DMS79 (cell line): Measurements from ENCODE around the gene ZNF33B.
"Not testable (repeated sequence)": the region's sequence is repeated elsewhere in the genome, so short reads cannot be mapped to it uniquely, and the experiment has no call there.

Experiments used
- DNase-seq: peaks from one replicate; lab custom pipeline; 2025; lab: John Stamatoyannopoulos, UW

The ZNF33B gene

DNA sequence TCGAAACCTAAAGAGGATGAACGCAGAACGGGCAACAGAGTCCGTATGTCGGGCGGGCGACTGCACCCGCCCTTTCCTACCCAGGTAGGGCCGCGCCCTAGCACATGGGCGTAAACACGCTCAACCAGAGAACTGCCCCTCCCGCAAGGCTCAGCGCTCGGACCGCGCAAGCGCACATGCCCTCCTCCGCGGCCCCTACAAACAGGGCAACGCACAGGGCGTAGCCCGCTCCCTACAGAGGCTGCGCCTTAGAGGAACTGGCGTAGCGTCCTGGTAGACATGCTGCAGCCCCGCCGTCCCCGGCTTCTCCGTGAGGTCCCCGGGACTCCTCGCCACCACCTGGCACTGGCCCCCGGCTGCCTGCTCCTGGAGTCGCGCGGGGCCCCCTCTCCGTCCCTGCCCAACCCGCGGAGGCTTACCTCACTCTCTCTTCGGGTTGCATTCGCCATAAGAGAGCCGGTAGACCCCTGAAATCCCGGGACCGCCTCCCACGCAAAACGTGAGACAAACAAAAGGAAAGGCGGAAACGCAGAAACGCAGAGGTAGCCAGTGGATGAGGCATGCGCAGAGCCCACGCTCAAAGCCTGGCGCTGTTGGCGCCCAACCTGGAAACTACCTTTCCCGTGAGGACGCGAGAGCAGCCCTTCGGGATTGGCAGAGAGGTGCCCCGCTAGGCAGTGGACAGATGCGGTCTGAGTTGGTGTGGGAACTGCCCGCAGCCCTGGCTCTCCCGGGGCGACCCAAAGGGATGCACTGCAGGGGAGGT is at the start of gene ZNF33B:
Gene ZNF33B (minus strand): TSS at position 516 of the 766 bp plus-strand sequence. CDS start 1,642 bp downstream, outside the sequence.
- peak; percentile 75 for DNase-seq

GRCh38 chr10:42684517-42684916 is 46.1 kb upstream of the ZNF33B start:
- DNase-seq: no peak

DNA sequence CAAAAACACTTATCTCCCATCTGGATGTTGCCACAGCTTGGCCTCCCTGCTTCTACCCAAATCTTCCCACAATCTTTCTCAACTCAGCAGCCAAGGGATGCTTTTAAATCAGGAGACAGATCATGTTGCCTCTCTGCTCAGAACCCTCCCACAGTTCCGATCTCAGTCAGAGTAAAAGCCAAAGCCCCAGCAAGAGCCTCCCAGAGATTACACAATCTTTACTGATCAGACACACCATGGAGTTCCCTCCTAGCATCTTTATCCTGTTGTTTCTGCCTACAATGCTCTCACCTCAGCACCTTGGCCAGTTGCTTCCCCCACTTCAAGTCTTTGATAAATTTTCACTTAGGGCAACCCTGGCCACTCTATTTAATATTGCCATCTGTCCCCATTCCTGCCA is 41.9 kb upstream of the ZNF33B start:
- DNase-seq: no peak

DNA sequence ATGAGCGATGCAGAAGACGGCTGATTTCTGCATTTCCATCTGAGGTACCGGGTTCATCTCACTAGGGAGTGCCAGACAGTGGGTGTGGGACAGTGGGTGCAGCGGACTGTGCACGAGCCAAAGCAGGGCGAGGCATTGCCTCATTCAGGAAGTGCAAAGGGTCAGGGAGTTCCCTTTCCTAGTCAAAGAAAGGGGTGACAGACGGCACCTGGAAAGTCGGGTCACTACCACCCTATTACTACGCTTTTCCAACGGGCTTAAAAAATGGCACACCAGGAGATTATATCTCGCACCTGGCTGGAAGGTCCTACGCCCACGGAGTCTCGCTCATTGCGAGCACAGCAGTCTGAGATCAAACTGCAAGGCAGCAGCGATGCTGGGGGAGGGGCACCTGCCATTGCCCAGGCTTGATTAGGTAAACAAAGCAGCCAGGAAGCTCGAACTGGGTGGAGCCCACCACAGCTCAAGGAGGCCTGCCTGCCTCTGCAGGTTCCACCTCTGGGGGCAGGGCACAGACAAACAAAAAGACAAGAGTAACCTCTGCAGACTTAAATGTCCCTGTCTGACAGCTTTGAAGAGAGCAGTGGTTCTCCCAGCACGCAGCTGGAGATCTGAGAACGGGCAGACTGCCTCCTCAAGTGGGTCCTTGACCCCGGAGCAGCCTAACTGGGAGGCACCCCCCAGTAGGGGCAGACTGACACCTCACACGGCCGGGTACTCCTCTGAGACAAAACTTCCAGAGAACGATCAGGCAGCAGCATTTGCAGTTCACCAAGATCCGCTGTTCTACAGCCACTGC is 27.0 kb upstream of the ZNF33B start:
- DNase-seq: not testable (repeated sequence)

- DNase-seq: no peak
Measured at GRCh38 chr10:42654419-42654818, 16.0 kb upstream of the ZNF33B start.

- DNase-seq: no peak
Measured at GRCh38 chr10:42652858-42653257, 14.5 kb upstream of the ZNF33B start.

DNA sequence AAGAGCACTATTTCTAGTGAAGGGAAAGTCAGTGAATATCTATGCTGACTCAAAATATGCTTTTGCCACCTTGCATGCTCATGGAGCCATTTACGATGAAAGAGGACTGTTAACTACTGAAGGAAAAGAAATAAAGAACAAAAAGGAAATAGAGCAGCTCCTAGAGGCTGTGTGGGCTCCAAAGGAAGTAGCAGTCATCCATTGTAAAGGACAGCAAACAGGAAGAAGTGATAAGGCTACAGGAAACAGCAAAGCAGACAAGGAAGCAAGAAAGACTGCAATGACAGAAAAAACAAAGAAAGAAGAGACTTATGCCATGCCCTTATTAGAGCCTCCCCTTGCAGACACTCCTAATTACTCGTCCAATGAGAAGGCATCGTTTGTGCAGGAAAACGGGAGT is 12.0 kb upstream of the ZNF33B start:
- no peak for DNase-seq

DNA sequence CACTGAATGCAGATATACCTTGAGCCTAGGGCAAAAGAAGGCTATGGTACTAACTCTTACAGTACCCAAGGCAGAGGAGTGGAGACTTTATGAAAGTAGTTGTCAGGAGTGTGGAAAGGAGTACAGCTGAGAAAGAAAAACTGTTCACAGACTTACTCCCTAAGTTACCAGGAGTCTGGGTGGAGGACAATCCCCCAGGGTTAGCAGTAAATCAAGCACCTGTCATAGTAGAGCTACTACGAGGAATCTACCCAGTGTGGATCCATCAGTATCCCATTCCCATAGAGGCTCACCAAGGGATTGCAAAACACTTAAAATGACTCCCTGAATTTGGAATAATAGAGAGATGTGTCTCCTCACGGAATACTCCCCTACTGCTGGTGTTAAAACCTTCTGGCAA is 10.1 kb upstream of the ZNF33B start:
- DNase-seq: no peak

- DNase-seq: peak; percentile 7
Measured at GRCh38 chr10:42646687-42647640, 8.6 kb upstream of the ZNF33B start.

GRCh38 chr10:42646214-42646613 is 7.8 kb upstream of the ZNF33B start:
- DNase-seq: no peak

GRCh38 chr10:42645516-42645915 is 7.1 kb upstream of the ZNF33B start:
- no peak for DNase-seq

GRCh38 chr10:42645103-42645502 is 6.7 kb upstream of the ZNF33B start:
- no peak for DNase-seq

DNA sequence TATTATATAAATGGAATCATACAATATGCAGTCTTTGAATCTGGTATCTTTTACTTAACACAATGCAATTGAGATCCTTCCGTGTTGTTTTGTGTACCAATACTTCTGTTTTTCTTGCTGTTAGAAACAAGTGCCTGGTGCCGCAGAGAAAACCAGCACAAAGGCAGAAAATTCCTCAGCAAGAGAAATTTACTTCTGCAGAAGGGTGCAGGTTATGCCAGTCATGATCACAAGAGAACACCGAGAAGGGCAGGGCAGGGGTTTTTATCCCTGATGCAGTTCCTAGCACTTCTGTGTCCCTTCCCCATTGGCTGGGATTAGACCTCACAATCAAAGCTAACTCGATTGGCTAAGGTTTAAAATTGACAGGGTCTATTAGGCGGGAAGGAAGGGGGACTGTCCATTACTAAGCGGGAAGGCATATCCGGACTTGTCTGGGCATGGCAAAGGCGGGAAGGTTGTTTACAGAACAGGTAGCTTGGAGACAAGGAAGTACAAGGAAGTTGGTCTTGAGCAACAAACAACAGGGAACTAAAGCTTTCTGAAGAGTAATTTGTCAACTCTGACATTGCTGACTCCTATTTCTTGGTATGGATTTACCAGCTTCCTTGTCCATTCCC is 2.4 kb upstream of the ZNF33B start:
- no peak for DNase-seq

GRCh38 chr10:42638821-42639270 is 476 bp upstream of the ZNF33B start:
- no peak for DNase-seq

GRCh38 chr10:42637648-42638054 is 719 bp downstream of the ZNF33B start:
- DNase-seq: no peak

DNA sequence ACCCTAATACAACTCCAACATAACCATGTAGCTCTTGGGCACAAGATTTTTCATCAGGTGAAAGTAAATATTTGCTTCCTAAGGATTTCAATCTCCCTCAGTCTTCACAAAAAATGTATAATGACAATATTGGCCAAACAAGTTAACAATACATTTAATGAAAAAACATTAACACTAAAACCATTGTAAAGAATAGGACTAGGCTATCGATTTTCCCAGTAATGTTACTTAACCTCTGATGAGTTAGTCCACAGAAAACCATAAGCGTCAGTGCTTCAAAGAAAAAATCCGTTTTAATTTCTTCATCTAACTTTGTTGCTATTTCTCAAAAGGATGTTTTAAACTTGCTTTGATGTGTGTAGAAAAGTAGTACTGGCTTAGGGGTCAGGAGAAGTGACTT is 1.2 kb downstream of the ZNF33B start:
- no peak for DNase-seq

GRCh38 chr10:42635098-42635497 is 3.3 kb downstream of the ZNF33B start:
- no peak for DNase-seq

DNA sequence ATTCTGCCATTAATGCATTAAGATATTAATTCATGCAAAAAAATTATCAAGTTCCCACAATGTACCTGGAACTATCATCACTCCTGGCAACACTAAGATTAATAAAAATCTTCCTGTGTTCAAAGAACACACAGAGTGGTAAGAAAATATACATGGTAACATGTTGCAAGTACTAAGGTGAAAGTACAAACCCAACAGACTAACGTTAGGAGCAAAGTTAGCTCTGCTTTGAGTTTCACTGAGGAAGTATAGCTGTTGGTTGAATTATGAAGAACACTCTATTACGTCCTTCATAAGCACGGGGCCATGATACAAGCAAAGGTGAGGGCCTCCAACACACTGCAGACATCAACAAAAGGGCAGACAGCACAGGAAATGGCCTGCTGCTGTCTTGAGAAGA is 5.8 kb downstream of the ZNF33B start:
- no peak for DNase-seq

DNA sequence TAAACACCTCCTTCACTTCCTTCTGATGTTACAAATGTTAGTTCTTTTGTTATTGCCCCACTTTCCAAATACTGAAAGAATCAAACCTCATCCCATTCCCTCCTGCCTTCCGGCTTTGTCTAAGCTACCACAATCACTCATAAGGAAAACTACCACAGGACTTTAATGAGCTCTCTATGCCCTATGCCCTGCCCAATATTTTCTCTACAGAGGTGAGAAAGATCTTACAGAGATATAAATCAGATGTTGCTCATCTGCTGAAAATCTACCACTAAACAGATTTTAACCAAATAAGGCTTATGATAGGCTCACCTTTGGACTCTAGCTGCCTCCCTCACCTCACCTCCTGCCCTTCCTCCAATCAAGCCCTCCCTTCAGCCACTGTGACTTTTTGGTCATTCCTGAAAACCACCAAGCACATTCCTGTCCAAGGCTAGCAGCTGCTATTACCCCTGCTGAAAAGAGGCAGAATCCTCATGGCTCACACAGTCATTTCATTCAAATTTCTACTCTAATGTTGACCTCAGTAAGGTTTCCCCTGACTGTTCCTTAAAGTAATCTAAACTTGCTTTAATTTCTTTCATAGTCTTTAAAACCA is 7.7 kb downstream of the ZNF33B start:
- DNase-seq: no peak

- DNase-seq: no peak
Measured at GRCh38 chr10:42623929-42624328, 14.4 kb downstream of the ZNF33B start.

GRCh38 chr10:42618424-42618823 is 19.9 kb downstream of the ZNF33B start:
- no peak for DNase-seq
